Gastrocnemius medialis (tissue), 4 donors: ENCODE results near the gene SPDYE8. TPM values are rescaled to one million over a fixed set of nuclear protein-coding genes. Genes with fewer than 3 reads are reported as not detected.
"Not testable (repeated sequence)": the region's sequence is repeated elsewhere in the genome, so short reads cannot be mapped to it uniquely, and the experiment has no call there.

Experiments used
- ATAC-seq, 2 donors: fragments of 150-250 bp; one replicate each; pipeline ENCODE4 v1.9.1; 2016
- DNase-seq, 2 donors: peaks; one replicate each; pipeline ENCODE4 v3.0.0-alpha.2; 2019
- H3K27ac ChIP-seq, 4 donors: fragments of 200-600 bp; sonication (generic); 1 replicate in 1 of 4; 2 replicates in 3 of 4; pipeline ENCODE4 v1.5.1; 2016 to 2018; ENCODE audit warnings: mild to moderate bottlenecking in 2 of 4, moderate library complexity in 1 of 4
- H3K27me3 ChIP-seq, 3 donors: fragments of 200-600 bp; sonication (generic) in 2 of 3; 1 replicate in 1 of 3; 2 replicates in 2 of 3; pipeline versions ENCODE4 v1.5.1 to v1.6.0; 2016 to 2019; ENCODE audit warnings: mild to moderate bottlenecking in 1 of 3, moderate library complexity in 1 of 3
- H3K36me3 ChIP-seq, 2 donors: fragments of 200-600 bp; sonication (generic) in 1 of 2; one replicate each; pipeline ENCODE4 v1.5.1; 2017 to 2018
- H3K4me1 ChIP-seq, 2 donors: fragments of 200-600 bp; sonication (generic) in 1 of 2; one replicate each; pipeline ENCODE4 v1.5.1; 2016 to 2017; ENCODE audit warnings: mild to moderate bottlenecking in 2 of 2
- H3K4me3 ChIP-seq, 4 donors: fragments of 200-600 bp; sonication (generic) in 3 of 4; 1 replicate in 1 of 4; 2 replicates in 3 of 4; pipeline ENCODE4 v1.5.1; 2016 to 2019; ENCODE audit warnings: mild to moderate bottlenecking in 2 of 4
- H3K9me3 ChIP-seq, 3 donors: fragments of 200-600 bp; sonication (generic) in 2 of 3; 1 replicate in 1 of 3; 2 replicates in 2 of 3; pipeline ENCODE4 v1.5.1; 2016 to 2019
- in situ Hi-C, 4 donors: fragments of 200-750 bp; cut with MboI; loops; one replicate each; pipeline versions ENCODE4 v1.15.0 to v1.8.0; 2017; ENCODE audit warnings: low sequenced_read_pairs in 4 of 4
- intact Hi-C: fragments of 100-400 bp; cut with DNase I; formaldehyde crosslinking; loops from one replicate; pipeline ENCODE4 v1.15.1; 2023; ENCODE audit warnings: low total_unique reads
- total RNA-seq, 4 donors: library from RNA; depleted of rRNA; stranded (reverse); fragments of >200 nt; gene quantifications; one replicate each; pipeline versions ENCODE4 v1.1.0 to v1.2.3, GENCODE V29; 2016

SPDYE8 gene
- total RNA-seq, 4 donors from 2014 or later = not detected

GRCh38 chr7:72976434-72976833 is 53.1 kb downstream of the SPDYE8 start:
- H3K4me1 ChIP-seq, intact Hi-C loops, DNase-seq, H3K27ac ChIP-seq, in situ Hi-C loops, ATAC-seq, H3K9me3 ChIP-seq, H3K27me3 ChIP-seq, H3K4me3 ChIP-seq, H3K36me3 ChIP-seq: not testable (repeated sequence)

GRCh38 chr7:72975656-72976286 is 53.8 kb downstream of the SPDYE8 start:
- H3K27me3 ChIP-seq, in situ Hi-C loops, DNase-seq, H3K4me1 ChIP-seq, H3K4me3 ChIP-seq, intact Hi-C loops, H3K36me3 ChIP-seq, H3K9me3 ChIP-seq, H3K27ac ChIP-seq, ATAC-seq: not testable (repeated sequence)

GRCh38 chr7:72974781-72975180 is 54.8 kb downstream of the SPDYE8 start:
- H3K9me3 ChIP-seq, H3K4me3 ChIP-seq, H3K36me3 ChIP-seq, DNase-seq, H3K4me1 ChIP-seq, H3K27me3 ChIP-seq, H3K27ac ChIP-seq, intact Hi-C loops, in situ Hi-C loops, ATAC-seq: not testable (repeated sequence)

DNA sequence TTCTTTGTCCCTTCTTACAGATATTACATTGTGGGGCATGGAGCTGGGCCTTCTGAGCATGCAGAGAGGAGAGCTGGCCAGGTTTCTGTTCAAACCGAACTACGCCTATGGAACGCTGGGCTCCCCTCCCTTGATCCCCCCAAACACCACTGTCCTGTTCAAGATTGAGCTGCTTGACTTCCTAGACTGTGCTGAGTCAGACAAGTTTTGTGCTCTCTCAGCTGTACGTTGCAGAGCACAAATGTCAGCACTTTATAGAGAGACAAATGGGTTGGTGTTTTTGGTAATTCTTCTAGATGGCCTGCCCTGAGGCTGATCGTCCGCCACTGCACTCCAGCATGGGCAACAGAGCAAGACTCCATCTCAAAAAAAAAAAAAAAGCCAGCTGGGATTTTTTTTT is 58.1 kb downstream of the SPDYE8 start:
- H3K4me3 ChIP-seq, DNase-seq, ATAC-seq, H3K27ac ChIP-seq, H3K4me1 ChIP-seq, H3K9me3 ChIP-seq, intact Hi-C loops, H3K36me3 ChIP-seq, in situ Hi-C loops, H3K27me3 ChIP-seq: not testable (repeated sequence)

Other genes with a start within 250 kb of the SPDYE8 start
- 1 to 10 TPM; 2.5 to 6.0 (median 2.9) TPM for gene TYW1B, start 201.6 kb downstream of the SPDYE8 start, total RNA-seq
- 10 to 100 TPM in 2 of 4 donors, 1 to 10 TPM in 2; 7.8 to 11.5 (median 10.0) TPM for gene POM121, start 104.7 kb downstream of the SPDYE8 start, total RNA-seq
- gene TRIM74, start 60.3 kb downstream of the SPDYE8 start, total RNA-seq = not detected
- gene SPDYE11, start 28.1 kb upstream of the SPDYE8 start, total RNA-seq = not detected
- not detected for gene SPDYE9, start 56.3 kb upstream of the SPDYE8 start, total RNA-seq